ENCODE measurements around the gene NAA20. TPM values are rescaled to one million over a fixed set of nuclear protein-coding genes. Genes with fewer than 3 reads are reported as not detected.

Gene NAA20
- polyA plus RNA-seq, 3 donors: 105 to 108 (median 106) TPM

- DNase-seq (ENCODE audit: low read depth in 3 of 3, low spot score in 2 of 3): no peak
Observed at GRCh38 chr20:20014659-20015058, 2.5 kb upstream of the NAA20 start.

DNA sequence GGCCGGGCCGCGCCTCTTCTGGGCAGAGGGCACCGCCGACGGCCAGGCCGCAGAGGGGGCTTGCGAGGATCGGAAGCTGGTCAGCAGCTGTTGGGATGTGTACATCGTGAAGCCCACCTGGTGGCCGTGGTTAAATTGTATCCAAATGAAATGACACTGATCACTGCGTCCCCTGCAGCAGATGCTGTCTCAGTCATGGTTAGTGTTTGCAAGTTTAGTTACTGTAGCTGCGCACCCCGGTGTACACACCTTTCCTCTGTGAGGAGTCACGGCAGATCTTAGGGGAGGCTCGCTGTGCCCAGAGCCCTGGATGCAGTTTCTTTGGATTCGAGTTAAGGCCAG is 653 bp downstream of the NAA20 start:
- DNase-seq (ENCODE audit: low read depth in 3 of 3, low spot score in 2 of 3): no peak

- no peak for DNase-seq (ENCODE audit: low read depth in 3 of 3, low spot score in 2 of 3)
Observed at GRCh38 chr20:20018366-20018765, 1.2 kb downstream of the NAA20 start.

DNA sequence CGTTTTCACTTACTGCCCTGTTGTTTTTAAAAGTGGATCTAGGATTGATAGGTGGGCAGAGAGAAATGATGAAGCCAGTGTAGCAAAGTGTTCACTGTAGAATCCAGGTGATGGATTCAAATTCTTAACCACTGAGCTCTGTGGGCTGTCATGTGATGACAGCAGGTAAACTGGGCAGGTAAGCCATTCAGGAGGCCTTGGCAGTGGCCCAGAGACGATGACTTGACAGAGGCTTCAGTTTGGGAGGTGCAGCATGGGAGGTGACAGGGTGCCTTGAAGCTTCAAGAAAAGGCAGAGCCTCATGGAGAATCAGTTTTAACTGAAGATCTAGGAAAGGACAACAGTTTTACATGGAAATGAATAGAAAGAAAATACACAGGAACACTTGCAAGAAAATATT is 2.0 kb downstream of the NAA20 start:
- no peak for DNase-seq (ENCODE audit: low read depth in 3 of 3, low spot score in 2 of 3)

DNA sequence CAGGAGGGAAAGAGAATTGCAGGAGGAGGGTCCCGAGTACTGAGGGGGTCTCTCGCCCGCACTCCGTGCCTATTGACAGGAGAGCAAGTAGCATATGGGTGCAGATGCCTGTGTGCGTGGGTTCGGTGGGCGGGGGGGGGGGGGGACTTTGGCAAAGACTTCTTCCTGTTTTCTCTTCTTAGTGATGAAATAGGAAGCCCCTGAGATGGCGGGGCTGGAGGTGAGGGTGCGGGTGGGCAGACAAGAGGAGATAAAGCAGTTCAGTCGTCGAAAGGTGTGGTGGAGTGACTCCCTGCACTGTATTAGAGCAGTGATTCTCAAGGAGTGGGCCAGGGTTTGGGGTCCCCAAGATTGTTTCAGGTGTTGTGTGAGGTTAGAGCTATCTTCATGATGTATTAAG is 3.7 kb downstream of the NAA20 start:
- no peak for DNase-seq (ENCODE audit: low read depth in 3 of 3, low spot score in 2 of 3)

GRCh38 chr20:20021835-20022234 is 4.7 kb downstream of the NAA20 start:
- DNase-seq (ENCODE audit: low read depth in 3 of 3, low spot score in 2 of 3): no peak

GRCh38 chr20:20022498-20022897 is 5.3 kb downstream of the NAA20 start:
- no peak for DNase-seq (ENCODE audit: low read depth in 3 of 3, low spot score in 2 of 3)

DNA sequence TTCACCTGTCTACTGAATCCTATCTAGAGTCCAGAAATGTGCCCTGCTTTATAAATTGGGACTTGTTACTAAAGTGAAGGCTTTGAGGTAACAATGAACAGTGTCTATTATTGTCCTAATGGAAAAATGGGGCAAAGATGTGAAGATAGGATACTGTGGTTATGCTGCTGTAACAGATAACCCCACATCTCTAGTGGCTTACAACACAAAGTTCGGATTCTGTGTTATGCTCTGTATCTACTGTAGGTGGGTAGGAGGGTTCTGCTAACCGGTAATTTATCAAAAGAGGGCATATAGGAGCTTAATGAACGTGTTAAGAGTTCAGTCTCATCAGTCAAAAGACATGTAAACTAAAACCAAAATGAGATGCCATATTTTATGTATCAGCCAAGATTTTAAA is 6.2 kb downstream of the NAA20 start:
- DNase-seq (ENCODE audit: low read depth in 3 of 3, low spot score in 2 of 3): no peak

GRCh38 chr20:20024942-20025341 is 7.8 kb downstream of the NAA20 start:
- no peak for DNase-seq (ENCODE audit: low read depth in 3 of 3, low spot score in 2 of 3)

GRCh38 chr20:20027284-20027683 is 10.1 kb downstream of the NAA20 start:
- DNase-seq (ENCODE audit: low read depth in 3 of 3, low spot score in 2 of 3): no peak

- no peak for DNase-seq (ENCODE audit: low read depth in 3 of 3, low spot score in 2 of 3)
Observed at GRCh38 chr20:20031790-20032189, 14.6 kb downstream of the NAA20 start.

DNA sequence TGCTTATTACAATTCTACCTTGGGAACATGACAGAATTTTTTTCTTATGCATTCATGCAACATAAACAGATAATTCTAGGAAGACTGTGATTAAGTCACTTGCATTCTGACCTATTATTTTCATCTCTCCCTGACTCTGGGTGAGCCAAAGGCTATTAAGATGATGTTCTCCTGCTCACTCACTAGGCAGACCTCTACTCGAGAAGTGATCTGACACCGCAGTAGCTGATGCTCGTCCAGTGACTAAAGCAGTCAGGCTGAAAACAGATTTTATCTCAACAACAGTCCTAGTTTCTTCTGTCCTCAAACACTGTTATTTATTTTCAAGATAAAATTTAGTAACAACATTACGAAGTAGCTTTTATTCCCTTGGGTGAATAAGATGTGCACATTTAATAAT is 17.3 kb downstream of the NAA20 start:
- no peak for DNase-seq (ENCODE audit: low read depth in 3 of 3, low spot score in 2 of 3)

GRCh38 chr20:20036756-20037155 is 19.6 kb downstream of the NAA20 start:
- no peak for DNase-seq (ENCODE audit: low read depth in 3 of 3, low spot score in 2 of 3)

GRCh38 chr20:20037960-20038359 is 20.8 kb downstream of the NAA20 start:
- no peak for DNase-seq (ENCODE audit: low read depth in 3 of 3, low spot score in 2 of 3)

DNA sequence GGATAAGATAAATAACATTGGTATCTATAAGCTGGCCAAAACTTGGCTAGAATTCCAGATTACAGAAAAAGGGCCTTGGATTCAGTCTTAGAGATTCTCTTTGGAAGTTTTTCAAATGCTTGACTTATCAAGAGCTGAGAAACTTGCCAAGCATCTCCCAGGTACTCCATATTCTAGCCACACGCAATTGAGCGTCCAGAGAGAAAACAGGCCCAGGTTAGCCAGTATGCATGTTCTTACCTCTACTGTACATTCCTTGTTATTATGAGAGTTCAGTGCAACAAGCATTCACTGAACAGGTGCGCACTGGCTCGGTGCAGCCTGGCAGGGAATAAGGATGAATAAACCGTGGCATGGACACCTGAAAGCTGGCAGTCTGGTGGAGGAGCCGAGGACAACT is 21.4 kb downstream of the NAA20 start:
- DNase-seq (ENCODE audit: low read depth in 3 of 3, low spot score in 2 of 3): no peak

DNA sequence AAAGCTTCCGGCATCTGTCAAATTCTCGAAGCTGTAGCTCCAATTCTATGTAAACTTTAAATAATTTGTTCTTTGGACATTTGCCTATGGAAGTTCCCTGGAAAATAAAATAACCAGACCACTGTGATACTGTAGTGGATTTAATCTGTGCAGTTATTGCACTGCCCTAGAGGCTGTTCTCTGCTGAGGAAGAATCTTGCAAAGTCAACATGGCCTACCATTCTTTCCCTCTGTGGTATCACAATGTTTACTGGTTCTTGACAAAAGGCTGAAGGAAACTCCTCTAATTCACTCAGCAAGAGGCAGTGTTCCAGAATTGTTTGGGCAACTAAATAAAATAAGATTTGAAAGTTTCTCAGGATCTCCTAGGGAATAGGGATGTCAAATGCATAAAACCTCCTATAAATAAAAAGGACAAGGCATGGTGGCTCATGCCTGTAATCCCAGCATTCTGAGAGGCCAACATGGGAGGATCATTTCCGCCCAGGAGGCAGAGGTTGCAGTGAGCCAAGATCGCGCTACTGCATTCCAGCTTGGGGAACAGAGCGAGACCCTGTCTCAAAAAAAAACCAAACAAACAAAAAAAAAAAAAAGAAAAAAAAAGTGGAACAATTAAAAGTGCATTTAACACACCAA is 22.7 kb downstream of the NAA20 start:
- no peak for DNase-seq (ENCODE audit: low read depth in 3 of 3, low spot score in 2 of 3)

DNA sequence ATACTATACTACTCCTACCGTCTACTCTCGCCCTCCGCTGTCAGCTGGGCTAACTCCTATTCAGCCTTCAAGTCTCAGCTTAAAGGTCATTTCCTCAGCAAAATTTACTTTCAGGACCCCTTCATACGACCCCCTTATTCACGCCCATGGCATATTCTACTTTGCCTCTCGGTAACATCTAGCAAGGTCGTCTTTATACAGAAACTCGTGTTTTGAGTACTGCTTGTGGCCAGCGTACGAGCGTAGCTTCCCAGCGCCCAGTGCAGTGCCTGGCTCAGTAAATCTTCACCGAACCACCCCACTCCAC is 34.6 kb downstream of the NAA20 start:
- DNase-seq (ENCODE audit: low read depth in 3 of 3, low spot score in 2 of 3): no peak

- peak; percentile 93 to 97 (median 97) for DNase-seq (ENCODE audit: low read depth in 3 of 3, low spot score in 2 of 3)
Observed at GRCh38 chr20:20052074-20052970, 35.2 kb downstream of the NAA20 start, which contains the start of the genes CFAP61 and CRNKL1. Gene CFAP61, plus strand, starts transcription at chr20:20052532. Its CDS starts 4,122 bp downstream, at chr20:20056654. Gene CRNKL1, minus strand, starts transcription at chr20:20052466. Its CDS starts 124 bp downstream, at chr20:20052342.

DNA sequence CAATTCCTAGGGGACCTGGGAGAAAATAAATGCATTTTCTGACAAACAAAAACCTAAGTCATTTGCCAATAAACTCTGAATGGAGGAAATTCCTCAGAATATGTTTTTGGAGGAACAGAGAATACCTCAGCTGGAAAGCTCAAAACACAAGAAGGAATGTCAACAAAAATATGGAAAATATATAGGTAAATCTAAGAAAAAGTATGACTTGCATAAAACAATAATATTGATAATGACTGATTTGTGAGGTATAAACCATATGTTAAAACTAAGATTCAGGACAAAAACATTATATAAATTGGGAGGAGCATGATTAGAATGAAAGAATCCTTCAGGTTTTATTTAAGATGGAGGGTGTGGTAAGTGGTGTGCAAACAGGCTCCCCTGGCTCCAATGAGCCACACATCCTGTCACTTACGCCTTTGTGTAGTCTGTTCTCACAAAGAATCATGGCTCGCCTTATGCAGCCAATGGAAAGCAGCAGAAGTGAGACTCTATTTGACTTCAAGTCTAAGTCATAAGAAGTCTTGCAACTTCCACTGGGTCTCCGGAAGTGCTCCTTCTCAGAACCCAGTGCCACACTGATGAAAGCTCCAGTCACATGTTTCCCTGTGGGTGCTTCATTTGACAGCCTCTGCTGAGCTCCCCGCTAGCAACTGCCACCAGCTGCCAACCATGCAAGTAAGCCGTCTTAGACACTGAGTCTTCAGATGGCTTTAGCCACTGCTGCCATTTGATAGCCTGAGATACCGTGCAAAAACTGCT is 43.3 kb downstream of the NAA20 start:
- no peak for DNase-seq (ENCODE audit: low read depth in 3 of 3, low spot score in 2 of 3)

- DNase-seq (ENCODE audit: low read depth in 3 of 3, low spot score in 2 of 3): no peak
Observed at GRCh38 chr20:20063941-20064702, 47.0 kb downstream of the NAA20 start.

GRCh38 chr20:20065361-20065760 is 48.2 kb downstream of the NAA20 start:
- no peak for DNase-seq (ENCODE audit: low read depth in 3 of 3, low spot score in 2 of 3)

Measured in right renal cortex interstitium (tissue), 3 donors.